ENCODE data around the gene CDCA4.
A peak's percentile ranks its signal among the peaks of the same experiment; 100 is the strongest.

Gene CDCA4

DNA sequence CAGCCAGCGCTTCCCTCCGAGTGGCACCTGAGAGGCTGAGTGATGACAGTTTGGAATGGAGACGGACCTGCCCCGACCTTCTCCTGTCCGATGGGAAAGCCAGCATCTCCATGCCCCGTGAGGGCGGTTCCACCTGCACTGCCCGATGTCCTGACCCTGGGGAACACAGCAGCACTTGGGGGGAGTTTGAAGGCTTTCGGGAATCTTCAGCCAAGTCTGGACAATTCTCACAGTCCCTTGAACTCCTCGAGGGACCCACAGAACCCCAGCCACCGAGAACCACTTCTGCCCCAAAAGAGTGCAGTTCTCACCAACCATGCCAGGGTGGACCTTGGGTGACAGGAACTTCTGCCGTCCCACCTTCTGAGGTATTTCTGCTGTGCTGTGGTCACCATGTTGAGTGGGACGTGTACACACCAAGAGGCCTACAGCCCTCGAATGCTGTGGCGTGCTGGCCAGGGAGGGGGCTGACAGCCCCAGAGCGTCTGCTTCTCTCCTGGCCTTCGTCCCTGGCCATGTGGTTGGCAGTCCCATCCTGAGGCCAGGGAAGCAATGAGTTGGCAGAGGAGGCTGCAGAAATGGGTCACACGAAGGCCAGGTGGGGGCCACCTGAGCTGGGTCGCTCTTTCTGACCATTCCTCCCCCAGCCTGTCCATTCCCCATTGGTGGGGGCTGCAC, 34.3 kb downstream of the CDCA4 start:
- TF ChIP-seq CEBPB (IDR thresholded peaks at IDR 0.05) (no peak), EGR1 (IDR thresholded peaks at IDR 0.05) (no peak), RAD21 (IDR thresholded peaks at IDR 0.05; ENCODE audit: low read depth) (no peak), NFIC (IDR thresholded peaks at IDR 0.05) (no peak), ZBTB7A (IDR thresholded peaks at IDR 0.05; ENCODE audit: low read depth) (no peak), TCF12 (IDR thresholded peaks at IDR 0.05; ENCODE audit: low read depth) (no peak), CREB1 (IDR thresholded peaks at IDR 0.05; ENCODE audit: low read depth) (no peak), FOXM1 (IDR thresholded peaks at IDR 0.05; ENCODE audit: borderline replicate concordance, low read depth) (no peak), TEAD4 (IDR thresholded peaks at IDR 0.05) (no peak), YY1 (IDR thresholded peaks at IDR 0.05; ENCODE audit: low read depth) (no peak), TAF1 (IDR thresholded peaks at IDR 0.05; ENCODE audit: low read depth) (no peak), EP300 (IDR thresholded peaks at IDR 0.05; ENCODE audit: borderline replicate concordance) (no peak)
- TF ChIP-seq, protein P1, sequence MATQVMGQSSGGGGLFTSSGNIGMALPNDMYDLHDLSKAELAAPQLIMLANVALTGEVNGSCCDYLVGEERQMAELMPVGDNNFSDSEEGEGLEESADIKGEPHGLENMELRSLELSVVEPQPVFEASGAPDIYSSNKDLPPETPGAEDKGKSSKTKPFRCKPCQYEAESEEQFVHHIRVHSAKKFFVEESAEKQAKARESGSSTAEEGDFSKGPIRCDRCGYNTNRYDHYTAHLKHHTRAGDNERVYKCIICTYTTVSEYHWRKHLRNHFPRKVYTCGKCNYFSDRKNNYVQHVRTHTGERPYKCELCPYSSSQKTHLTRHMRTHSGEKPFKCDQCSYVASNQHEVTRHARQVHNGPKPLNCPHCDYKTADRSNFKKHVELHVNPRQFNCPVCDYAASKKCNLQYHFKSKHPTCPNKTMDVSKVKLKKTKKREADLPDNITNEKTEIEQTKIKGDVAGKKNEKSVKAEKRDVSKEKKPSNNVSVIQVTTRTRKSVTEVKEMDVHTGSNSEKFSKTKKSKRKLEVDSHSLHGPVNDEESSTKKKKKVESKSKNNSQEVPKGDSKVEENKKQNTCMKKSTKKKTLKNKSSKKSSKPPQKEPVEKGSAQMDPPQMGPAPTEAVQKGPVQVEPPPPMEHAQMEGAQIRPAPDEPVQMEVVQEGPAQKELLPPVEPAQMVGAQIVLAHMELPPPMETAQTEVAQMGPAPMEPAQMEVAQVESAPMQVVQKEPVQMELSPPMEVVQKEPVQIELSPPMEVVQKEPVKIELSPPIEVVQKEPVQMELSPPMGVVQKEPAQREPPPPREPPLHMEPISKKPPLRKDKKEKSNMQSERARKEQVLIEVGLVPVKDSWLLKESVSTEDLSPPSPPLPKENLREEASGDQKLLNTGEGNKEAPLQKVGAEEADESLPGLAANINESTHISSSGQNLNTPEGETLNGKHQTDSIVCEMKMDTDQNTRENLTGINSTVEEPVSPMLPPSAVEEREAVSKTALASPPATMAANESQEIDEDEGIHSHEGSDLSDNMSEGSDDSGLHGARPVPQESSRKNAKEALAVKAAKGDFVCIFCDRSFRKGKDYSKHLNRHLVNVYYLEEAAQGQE (IDR thresholded peaks at IDR 0.05; ENCODE audit: low read depth) = no peak
- TF ChIP-seq, protein P2, sequence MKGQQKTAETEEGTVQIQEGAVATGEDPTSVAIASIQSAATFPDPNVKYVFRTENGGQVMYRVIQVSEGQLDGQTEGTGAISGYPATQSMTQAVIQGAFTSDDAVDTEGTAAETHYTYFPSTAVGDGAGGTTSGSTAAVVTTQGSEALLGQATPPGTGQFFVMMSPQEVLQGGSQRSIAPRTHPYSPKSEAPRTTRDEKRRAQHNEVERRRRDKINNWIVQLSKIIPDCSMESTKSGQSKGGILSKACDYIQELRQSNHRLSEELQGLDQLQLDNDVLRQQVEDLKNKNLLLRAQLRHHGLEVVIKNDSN (IDR thresholded peaks at IDR 0.05) = no peak
- TF ChIP-seq, protein P3, sequence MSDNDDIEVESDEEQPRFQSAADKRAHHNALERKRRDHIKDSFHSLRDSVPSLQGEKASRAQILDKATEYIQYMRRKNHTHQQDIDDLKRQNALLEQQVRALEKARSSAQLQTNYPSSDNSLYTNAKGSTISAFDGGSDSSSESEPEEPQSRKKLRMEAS (IDR thresholded peaks at IDR 0.05) = no peak

DNA sequence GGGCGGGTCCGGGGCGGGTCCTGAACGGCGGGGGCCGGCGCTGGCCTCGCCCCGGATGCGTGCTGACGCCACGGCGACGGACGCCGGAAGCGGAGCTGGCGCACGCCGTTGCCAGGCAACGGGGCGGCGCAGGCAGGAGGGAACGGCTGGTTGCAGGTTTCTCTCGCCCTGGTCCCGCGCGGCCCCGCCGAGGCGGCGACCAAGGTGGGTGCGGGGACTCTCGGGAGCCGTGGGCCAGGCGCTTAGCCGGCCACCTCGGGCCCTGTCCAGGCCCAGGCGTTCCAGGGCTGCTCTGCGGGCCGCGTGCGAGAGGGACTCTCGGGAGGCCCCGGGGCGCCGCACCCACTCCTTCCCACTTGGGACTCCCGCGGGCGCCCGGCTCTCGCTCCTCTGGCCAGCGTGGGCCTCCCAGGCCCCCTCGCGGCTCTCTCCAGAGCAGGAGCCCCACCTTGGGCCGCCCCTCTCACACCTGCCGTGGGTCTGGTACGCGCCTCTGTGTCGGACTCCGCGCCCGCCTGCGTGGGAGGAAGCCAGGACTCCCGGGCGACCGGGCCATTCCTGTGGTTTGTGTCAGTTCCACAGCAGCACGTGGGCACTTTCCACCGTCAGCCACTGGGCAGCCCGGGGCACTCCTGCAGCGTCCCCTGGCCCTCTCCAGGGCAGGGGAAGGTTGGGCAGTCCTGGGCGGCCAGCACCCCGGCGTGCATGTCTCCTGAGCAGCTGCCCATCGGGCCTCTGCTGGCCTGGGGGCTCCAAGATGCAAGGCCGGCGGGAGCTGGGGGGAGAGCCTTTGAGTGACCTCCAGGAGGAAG, 35.0 kb downstream of the CDCA4 start, which contains the start of gene CLBA1:
CLBA1 (plus strand) TSS at position 114 of the 812 bp plus-strand sequence; CDS start at position 758, 644 bp downstream.
- TF ChIP-seq NFIC (IDR thresholded peaks at IDR 0.05) (0 out of 2 replicates have a peak, but pooled peaks have one; percentile 5), EP300 (IDR thresholded peaks at IDR 0.05; ENCODE audit: borderline replicate concordance) (no peak), CEBPB (IDR thresholded peaks at IDR 0.05) (no peak), EGR1 (IDR thresholded peaks at IDR 0.05) (peak; percentile 58; the same call in 1 of the 2 replicates), YY1 (IDR thresholded peaks at IDR 0.05; ENCODE audit: low read depth) (no peak), CREB1 (IDR thresholded peaks at IDR 0.05; ENCODE audit: low read depth) (no peak)
- TF ChIP-seq, protein P3 (IDR thresholded peaks at IDR 0.05) = peak; percentile 29; the same call in 1 of the 2 replicates
- TF ChIP-seq, protein P1 (IDR thresholded peaks at IDR 0.05; ENCODE audit: low read depth) = no peak

DNA sequence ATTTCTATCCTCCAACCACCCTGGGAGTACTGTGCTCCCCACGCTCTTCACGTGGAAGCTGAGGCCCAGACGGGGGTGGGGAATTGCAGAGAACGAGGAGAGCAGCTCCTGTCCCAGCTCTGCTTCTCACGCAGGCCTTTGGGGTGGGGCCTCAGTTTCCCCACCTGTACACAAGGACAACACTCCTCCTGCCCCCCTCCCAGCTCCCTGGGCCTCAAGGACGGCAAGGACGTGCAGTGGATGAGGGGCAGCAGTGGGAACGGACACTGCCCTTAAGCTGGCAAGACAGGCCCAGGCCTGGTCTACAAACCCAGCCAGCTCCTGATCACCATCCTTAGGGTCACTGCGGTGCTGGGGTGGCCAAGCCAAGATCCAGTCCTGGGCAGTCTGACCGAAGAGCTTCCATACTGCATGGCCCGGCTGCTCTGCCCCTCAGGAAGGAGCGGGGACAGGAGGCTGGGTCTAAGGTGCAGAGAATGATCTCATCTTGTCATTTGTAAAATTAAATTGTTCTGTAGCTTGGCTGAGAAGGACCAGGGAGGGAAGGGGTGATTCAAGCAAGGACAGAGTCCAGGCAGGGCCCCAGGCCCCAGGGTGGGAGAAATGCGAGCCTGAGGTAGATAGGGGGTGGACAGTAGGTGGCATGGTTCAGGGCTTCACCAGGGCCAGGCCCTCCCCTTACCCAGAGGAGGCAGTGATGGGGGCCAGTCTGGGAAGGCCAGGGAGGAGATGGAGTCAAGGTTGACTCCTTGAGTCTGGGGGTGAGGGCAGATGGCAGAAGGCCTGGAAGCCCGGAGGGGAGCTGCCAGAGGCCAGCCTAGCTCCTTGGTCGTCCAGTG, 36.6 kb downstream of the CDCA4 start:
- no peak for TF ChIP-seq NFIC (IDR thresholded peaks at IDR 0.05)

DNA sequence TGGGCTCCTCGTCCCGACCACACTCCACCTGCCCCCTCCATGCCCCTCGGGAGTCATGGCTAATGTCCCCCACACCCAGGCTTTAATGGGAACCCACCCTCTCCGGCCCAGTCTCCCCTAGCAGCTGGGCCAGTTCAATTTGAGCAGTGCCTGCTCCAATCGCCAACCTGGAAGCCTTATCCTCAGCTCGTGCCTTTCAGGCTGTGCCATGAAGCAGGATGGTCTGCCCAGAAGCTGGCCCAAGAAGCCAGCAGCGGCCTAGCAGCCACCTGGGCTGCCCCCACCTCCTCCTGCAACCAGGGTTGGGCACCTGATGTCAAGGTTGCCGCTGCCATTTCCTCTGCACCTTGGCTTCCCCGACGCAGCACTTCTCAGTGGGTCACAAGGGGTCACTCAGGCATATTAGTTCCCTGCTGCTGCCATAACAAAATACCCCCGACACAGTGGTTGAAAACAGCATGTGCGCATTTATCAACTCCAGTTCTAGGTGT, 37.6 kb downstream of the CDCA4 start:
- TF ChIP-seq TAF1 (IDR thresholded peaks at IDR 0.05; ENCODE audit: low read depth) (no peak), RAD21 (IDR thresholded peaks at IDR 0.05; ENCODE audit: low read depth) (no peak), FOXM1 (IDR thresholded peaks at IDR 0.05; ENCODE audit: borderline replicate concordance, low read depth) (no peak), EGR1 (IDR thresholded peaks at IDR 0.05) (no peak), TCF12 (IDR thresholded peaks at IDR 0.05; ENCODE audit: low read depth) (no peak)

DNA sequence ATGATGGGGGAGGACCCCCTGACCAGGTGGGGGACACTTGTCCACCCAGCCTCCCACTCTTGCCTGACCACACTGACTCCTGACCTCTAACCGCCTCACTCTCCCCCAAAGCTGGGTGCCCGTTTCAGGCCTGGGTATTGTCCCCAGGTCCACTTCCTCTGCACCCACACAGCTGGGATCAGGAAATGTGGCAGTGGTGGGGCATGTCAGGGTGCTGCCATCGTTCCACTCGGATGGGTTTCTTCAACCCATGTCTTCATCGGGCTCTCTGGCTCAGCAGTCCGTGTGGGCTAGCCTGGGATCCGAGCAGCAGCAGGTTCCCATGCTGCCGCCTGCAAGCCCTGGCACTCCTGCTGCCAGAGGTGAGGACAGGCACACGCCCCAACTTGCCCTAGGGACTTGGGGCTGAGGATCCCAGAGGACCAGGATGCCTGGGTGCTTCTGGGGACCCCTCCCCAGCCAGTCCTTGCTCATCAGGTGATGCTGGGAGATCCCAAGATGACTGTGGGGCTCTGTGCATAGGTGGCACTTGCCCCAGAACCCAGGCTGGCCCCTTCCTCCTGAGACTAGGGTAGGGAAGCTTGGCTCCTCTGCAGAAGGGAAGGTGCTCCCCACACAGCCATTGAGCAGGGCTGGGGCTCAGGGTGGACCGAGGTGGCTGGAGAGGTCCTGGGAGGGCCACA, 38.2 kb downstream of the CDCA4 start:
- TF ChIP-seq, protein P2 (IDR thresholded peaks at IDR 0.05) = no peak
- no peak for TF ChIP-seq ZBTB7A (IDR thresholded peaks at IDR 0.05; ENCODE audit: low read depth)
- no peak for TF ChIP-seq NFIC (IDR thresholded peaks at IDR 0.05)
- TF ChIP-seq, protein P1 (IDR thresholded peaks at IDR 0.05; ENCODE audit: low read depth) = no peak
- TF ChIP-seq, protein P3 (IDR thresholded peaks at IDR 0.05) = no peak
- no peak for TF ChIP-seq TEAD4 (IDR thresholded peaks at IDR 0.05)
- no peak for TF ChIP-seq YY1 (IDR thresholded peaks at IDR 0.05; ENCODE audit: low read depth)
- no peak for TF ChIP-seq CEBPB (IDR thresholded peaks at IDR 0.05)
- no peak for TF ChIP-seq EGR1 (IDR thresholded peaks at IDR 0.05)
